ENCODE results near the gene ATXN7L2.
"Not testable (repeated sequence)": the region's sequence is repeated elsewhere in the genome, so short reads cannot be mapped to it uniquely, and the experiment has no call there.

ATXN7L2 gene

GRCh38 chr1:109483672-109484518, at the start of gene ATXN7L2:
Gene ATXN7L2 (plus strand): TSS chr1:109483905. CDS start chr1:109483954, 49 bp downstream.
- peak; percentile 57 for DNase-seq

- DNase-seq, result no peak
These were observed 49.2 kb upstream of the ATXN7L2 start for GRCh38 chr1:109434484-109434883.

- DNase-seq, result no peak
These were observed 44.9 kb upstream of the ATXN7L2 start for GRCh38 chr1:109438798-109439297.

GRCh38 chr1:109441069-109441468, 42.6 kb upstream of the ATXN7L2 start:
- no peak for DNase-seq

GRCh38 chr1:109443476-109443875, 40.2 kb upstream of the ATXN7L2 start:
- DNase-seq, result no peak

GRCh38 chr1:109444346-109444745, 39.4 kb upstream of the ATXN7L2 start:
- no peak for DNase-seq

GRCh38 chr1:109445949-109446695, 37.6 kb upstream of the ATXN7L2 start:
- not testable (repeated sequence) for DNase-seq

GRCh38 chr1:109447524-109447923, 36.2 kb upstream of the ATXN7L2 start:
- no peak for DNase-seq

GRCh38 chr1:109454497-109455133, 29.1 kb upstream of the ATXN7L2 start:
- no peak for DNase-seq

- DNase-seq, result no peak
These were observed 25.9 kb upstream of the ATXN7L2 start for GRCh38 chr1:109457819-109458218.

- DNase-seq, result no peak
These were observed 17.6 kb upstream of the ATXN7L2 start for GRCh38 chr1:109466125-109466451.

GRCh38 chr1:109466452-109467300, 17.0 kb upstream of the ATXN7L2 start, which contains the start of gene SYPL2:
Gene SYPL2 (plus strand): TSS chr1:109466546. CDS start chr1:109466844, 298 bp downstream.
- no peak for DNase-seq

GRCh38 chr1:109467301-109467777, 16.4 kb upstream of the ATXN7L2 start:
- no peak for DNase-seq

- DNase-seq, result no peak
These were observed 15.6 kb upstream of the ATXN7L2 start for GRCh38 chr1:109468061-109468460.

GRCh38 chr1:109468903-109469302, 14.8 kb upstream of the ATXN7L2 start:
- DNase-seq, result no peak

GRCh38 chr1:109470245-109470644, 13.5 kb upstream of the ATXN7L2 start:
- DNase-seq, result no peak

- DNase-seq, result no peak
These were observed 10.9 kb upstream of the ATXN7L2 start for GRCh38 chr1:109472779-109473178.

- not testable (repeated sequence) for DNase-seq
These were observed 10.2 kb upstream of the ATXN7L2 start for GRCh38 chr1:109473284-109474057.

GRCh38 chr1:109474697-109475096, 9.0 kb upstream of the ATXN7L2 start:
- DNase-seq, result no peak

GRCh38 chr1:109475261-109475660, 8.4 kb upstream of the ATXN7L2 start:
- no peak for DNase-seq

- no peak for DNase-seq
These were observed 6.9 kb upstream of the ATXN7L2 start for GRCh38 chr1:109476825-109477224.
